Panc1 (cell line): ENCODE data around the gene KCNAB2.

ENCODE experiments used
- POLR2AphosphoS5 ChIP-seq: IDR thresholded peaks from 2 replicates; pipeline ENCODE4 v1.6.1; 2012; ENCODE audit warnings: mild to moderate bottlenecking, low read depth, low read length, moderate library complexity
- TCF7L2 ChIP-seq: IDR thresholded peaks from 2 replicates; pipeline ENCODE4 v1.6.1; 2011; ENCODE audit warnings: mild to moderate bottlenecking, low read depth, low read length, inconsistent platforms
- TF ChIP-seq, protein P1 (sequence below): fragments of 450-650 bp; IDR thresholded peaks from 2 replicates; pipeline ENCODE4 v1.5.1; 2017; ENCODE audit warnings: mild to moderate bottlenecking
- TF ChIP-seq, protein P2 (sequence below), 2 experiments: IDR thresholded peaks; 2 replicates each; pipeline ENCODE4 v1.6.1; 2011 to 2012; ENCODE audit warnings: low read depth in 2 of 2, control low read depth in 1 of 2, low read length in 1 of 2, mild to moderate bottlenecking in 1 of 2, moderate library complexity in 1 of 2; ENCODE audit not compliant: insufficient read depth in 1 of 2

DNA sequence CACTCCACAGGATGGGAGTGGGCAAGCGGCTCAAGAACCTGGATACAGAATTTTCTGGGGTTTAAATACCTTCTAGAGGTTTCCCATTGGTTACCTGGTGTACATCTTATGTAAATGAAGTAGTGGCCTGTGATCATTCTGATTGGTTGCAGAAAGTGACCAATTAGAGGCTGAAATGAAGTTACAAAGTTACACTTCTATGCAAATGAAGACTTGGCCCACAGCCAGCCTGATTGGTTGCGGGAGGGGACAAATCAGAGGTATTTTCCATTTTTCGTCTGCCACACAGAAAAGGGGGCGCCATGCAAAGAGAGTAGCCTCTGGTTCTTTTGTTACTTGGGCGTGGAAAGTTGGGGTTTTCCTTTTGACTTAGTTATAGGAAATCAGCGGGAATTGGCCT lies 8.9 kb downstream of the KCNAB2 start:
- TF ChIP-seq, protein P1, sequence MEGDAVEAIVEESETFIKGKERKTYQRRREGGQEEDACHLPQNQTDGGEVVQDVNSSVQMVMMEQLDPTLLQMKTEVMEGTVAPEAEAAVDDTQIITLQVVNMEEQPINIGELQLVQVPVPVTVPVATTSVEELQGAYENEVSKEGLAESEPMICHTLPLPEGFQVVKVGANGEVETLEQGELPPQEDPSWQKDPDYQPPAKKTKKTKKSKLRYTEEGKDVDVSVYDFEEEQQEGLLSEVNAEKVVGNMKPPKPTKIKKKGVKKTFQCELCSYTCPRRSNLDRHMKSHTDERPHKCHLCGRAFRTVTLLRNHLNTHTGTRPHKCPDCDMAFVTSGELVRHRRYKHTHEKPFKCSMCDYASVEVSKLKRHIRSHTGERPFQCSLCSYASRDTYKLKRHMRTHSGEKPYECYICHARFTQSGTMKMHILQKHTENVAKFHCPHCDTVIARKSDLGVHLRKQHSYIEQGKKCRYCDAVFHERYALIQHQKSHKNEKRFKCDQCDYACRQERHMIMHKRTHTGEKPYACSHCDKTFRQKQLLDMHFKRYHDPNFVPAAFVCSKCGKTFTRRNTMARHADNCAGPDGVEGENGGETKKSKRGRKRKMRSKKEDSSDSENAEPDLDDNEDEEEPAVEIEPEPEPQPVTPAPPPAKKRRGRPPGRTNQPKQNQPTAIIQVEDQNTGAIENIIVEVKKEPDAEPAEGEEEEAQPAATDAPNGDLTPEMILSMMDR = no peak
- TF ChIP-seq POLR2AphosphoS5 = no peak
- TF ChIP-seq, protein P2, sequence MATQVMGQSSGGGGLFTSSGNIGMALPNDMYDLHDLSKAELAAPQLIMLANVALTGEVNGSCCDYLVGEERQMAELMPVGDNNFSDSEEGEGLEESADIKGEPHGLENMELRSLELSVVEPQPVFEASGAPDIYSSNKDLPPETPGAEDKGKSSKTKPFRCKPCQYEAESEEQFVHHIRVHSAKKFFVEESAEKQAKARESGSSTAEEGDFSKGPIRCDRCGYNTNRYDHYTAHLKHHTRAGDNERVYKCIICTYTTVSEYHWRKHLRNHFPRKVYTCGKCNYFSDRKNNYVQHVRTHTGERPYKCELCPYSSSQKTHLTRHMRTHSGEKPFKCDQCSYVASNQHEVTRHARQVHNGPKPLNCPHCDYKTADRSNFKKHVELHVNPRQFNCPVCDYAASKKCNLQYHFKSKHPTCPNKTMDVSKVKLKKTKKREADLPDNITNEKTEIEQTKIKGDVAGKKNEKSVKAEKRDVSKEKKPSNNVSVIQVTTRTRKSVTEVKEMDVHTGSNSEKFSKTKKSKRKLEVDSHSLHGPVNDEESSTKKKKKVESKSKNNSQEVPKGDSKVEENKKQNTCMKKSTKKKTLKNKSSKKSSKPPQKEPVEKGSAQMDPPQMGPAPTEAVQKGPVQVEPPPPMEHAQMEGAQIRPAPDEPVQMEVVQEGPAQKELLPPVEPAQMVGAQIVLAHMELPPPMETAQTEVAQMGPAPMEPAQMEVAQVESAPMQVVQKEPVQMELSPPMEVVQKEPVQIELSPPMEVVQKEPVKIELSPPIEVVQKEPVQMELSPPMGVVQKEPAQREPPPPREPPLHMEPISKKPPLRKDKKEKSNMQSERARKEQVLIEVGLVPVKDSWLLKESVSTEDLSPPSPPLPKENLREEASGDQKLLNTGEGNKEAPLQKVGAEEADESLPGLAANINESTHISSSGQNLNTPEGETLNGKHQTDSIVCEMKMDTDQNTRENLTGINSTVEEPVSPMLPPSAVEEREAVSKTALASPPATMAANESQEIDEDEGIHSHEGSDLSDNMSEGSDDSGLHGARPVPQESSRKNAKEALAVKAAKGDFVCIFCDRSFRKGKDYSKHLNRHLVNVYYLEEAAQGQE (IDR thresholded peaks at IDR 0.05; ENCODE audit: insufficient read depth in 1 of 2, low read depth in 2 of 2, low read length in 1 of 2) = no peak
- no peak for TF ChIP-seq TCF7L2
